ENCODE data around the gene SAA1.

DNA sequence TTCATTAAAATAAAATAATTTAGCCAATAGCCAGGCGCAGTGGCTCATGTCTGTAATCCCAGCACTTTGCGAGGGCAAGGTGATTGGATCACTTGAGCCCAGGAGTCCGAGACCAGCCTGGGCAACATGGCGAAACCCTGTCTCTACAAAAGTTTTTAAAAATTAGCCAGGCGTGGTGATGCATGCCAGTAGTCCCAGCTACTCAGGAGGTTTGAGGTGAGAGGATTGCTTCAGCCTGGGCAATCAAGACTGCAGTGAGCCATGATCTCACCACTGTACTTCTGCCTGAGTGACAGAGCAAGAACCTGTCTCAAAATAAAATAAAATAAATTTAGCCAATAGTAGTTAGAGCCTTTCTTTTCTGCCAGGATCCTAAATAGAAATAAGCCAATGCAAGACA is 43.6 kb downstream of the SAA1 start:
- no peak for TF ChIP-seq EZH2 (IDR thresholded peaks at IDR 0.05; ENCODE audit: borderline replicate concordance, low read depth, low read length, severe bottlenecking)
- TF ChIP-seq, protein P1, sequence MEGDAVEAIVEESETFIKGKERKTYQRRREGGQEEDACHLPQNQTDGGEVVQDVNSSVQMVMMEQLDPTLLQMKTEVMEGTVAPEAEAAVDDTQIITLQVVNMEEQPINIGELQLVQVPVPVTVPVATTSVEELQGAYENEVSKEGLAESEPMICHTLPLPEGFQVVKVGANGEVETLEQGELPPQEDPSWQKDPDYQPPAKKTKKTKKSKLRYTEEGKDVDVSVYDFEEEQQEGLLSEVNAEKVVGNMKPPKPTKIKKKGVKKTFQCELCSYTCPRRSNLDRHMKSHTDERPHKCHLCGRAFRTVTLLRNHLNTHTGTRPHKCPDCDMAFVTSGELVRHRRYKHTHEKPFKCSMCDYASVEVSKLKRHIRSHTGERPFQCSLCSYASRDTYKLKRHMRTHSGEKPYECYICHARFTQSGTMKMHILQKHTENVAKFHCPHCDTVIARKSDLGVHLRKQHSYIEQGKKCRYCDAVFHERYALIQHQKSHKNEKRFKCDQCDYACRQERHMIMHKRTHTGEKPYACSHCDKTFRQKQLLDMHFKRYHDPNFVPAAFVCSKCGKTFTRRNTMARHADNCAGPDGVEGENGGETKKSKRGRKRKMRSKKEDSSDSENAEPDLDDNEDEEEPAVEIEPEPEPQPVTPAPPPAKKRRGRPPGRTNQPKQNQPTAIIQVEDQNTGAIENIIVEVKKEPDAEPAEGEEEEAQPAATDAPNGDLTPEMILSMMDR (IDR thresholded peaks at IDR 0.05; ENCODE audit: borderline replicate concordance, extremely low read depth, low read length, poor library complexity, severe bottlenecking), result no peak

Measured in DND-41 (cell line).